Osteocyte (in vitro differentiated cells): ENCODE data around the gene ZBTB25. TPM values are rescaled to one million over a fixed set of nuclear protein-coding genes. Genes with fewer than 3 reads are reported as not detected.
A peak's percentile ranks its signal among the peaks of the same experiment; 100 is the strongest.
"Not testable (repeated sequence)": the region's sequence is repeated elsewhere in the genome, so short reads cannot be mapped to it uniquely, and the experiment has no call there.

Experiments used
- DNase-seq: peaks from one replicate; pipeline ENCODE4 v3.0.0; 2021; ENCODE audit warnings: mixed read lengths; ENCODE audit not compliant: unreplicated experiment; ENCODE audit errors: extremely low spot score
- H3K27ac Mint-ChIP-seq: one replicate; pipeline ENCODE4 v1.8.0; 2021; ENCODE audit warnings: mild to moderate bottlenecking, mixed read lengths; ENCODE audit not compliant: unreplicated experiment
- H3K27me3 Mint-ChIP-seq: one replicate; pipeline ENCODE4 v1.8.0; 2021; ENCODE audit warnings: mixed read lengths; ENCODE audit not compliant: unreplicated experiment
- H3K36me3 Mint-ChIP-seq: one replicate; pipeline ENCODE4 v1.8.0; 2021; ENCODE audit warnings: mixed read lengths; ENCODE audit not compliant: unreplicated experiment
- H3K4me1 Mint-ChIP-seq: one replicate; pipeline ENCODE4 v1.8.0; 2021; ENCODE audit warnings: mixed read lengths; ENCODE audit not compliant: unreplicated experiment
- H3K4me3 Mint-ChIP-seq: one replicate; pipeline ENCODE4 v1.8.0; 2021; ENCODE audit warnings: mild to moderate bottlenecking, moderate library complexity, mixed read lengths; ENCODE audit not compliant: unreplicated experiment
- H3K9me3 Mint-ChIP-seq: one replicate; pipeline ENCODE4 v1.8.0; 2021; ENCODE audit warnings: mixed read lengths; ENCODE audit not compliant: unreplicated experiment
- CTCF ChIP-seq: fragments of 200-600 bp; sonication (generic); IDR thresholded peaks from 2 replicates; pipeline ENCODE4 v1.5.0; 2021; ENCODE audit warnings: antibody characterized with exemption, mild to moderate bottlenecking, moderate library complexity
- total RNA-seq: library from RNA; stranded (reverse); gene quantifications from 2 replicates; pipeline ENCODE4 v1.2.1, GENCODE V29; 2021

Gene ZBTB25
- total RNA-seq, 1 donor from 2014 or later, result 10.9 TPM

- Mint-ChIP-seq H3K36me3 (peaks cover 18% of the 10 kb centered on the region), H3K27me3 (no peaks in the 10 kb centered on the region), H3K9me3 (no peaks in the 10 kb centered on the region), H3K27ac (no peak overlapping the region), H3K4me3 (no peak overlapping the region), H3K4me1 (peaks cover 15% of the 10 kb centered on the region)
- no peak for DNase-seq
- TF ChIP-seq CTCF, result no peak
These were observed 19.1 kb upstream of the ZBTB25 start for GRCh38 chr14:64522591-64523355.

DNA sequence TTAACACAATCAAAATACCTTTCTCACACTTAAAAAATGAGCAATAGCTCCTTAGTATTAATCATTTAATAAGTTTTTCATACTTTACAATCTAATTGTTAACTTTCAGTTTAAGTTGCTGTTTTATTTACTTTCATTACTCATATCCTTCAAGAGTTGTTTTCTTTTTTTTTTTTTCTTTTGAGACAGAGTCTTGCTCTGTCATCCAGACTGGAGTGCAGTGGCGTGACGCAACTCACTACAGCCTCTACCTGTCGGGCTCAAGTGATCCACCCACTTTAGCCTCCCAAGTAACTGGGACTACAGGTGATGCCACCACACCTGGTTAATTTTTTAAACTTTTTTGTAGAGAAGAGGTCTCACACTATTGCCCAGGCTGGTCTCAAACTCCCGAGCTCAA, 17.1 kb upstream of the ZBTB25 start:
- H3K4me1 Mint-ChIP-seq, result peaks cover 19% of the 10 kb centered on the region
- peak overlapping the region; percentile 35 for H3K27ac Mint-ChIP-seq
- no peaks in the 10 kb centered on the region for H3K27me3 Mint-ChIP-seq
- H3K9me3 Mint-ChIP-seq, result no peaks in the 10 kb centered on the region
- DNase-seq, result no peak
- no peak for TF ChIP-seq CTCF
- peaks cover 7% of the 10 kb centered on the region for H3K36me3 Mint-ChIP-seq
- no peak overlapping the region for H3K4me3 Mint-ChIP-seq

DNA sequence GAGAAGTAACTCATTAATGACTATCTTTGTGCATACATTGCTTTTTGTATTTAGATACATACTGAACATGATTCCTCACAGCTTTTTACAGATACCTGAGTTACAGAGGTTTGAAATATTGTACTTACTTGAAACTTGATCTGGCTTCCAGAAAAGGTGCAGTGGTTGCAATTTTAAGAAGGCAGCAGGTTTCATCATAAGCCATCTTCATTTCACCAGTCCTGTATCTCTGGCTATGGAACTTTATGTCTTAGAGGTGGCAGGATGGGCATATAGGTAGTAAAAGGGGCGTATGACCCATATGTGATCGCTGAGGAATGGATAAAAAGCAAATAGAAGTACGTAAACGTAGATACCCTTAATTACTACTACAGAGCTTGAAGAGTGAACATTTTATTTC, 14.6 kb upstream of the ZBTB25 start:
- Mint-ChIP-seq H3K36me3 (peaks cover 2% of the 10 kb centered on the region), H3K27me3 (no peaks in the 10 kb centered on the region), H3K4me3 (no peak overlapping the region), H3K4me1 (peaks cover 31% of the 10 kb centered on the region), H3K27ac (peak overlapping the region; percentile 44), H3K9me3 (no peaks in the 10 kb centered on the region)
- DNase-seq, result no peak
- TF ChIP-seq CTCF, result no peak

DNA sequence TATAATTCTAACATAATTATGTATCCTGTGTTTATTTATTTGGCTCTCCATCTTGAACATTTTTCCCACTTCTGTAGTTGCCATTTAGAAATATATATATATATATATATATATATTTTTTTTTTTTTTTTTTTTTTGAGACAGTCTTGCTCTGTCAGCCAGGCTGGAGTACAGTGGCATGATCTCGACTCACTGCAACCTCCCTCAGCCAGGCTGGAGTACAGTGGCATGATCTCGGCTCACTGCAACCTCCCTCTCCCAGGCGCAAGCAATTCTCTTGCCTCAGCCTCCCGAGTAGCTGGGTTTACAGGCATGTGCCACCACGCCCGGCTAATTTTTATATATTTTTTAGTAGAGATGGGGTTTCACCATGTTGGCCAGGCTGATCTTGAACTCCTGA, 14.0 kb upstream of the ZBTB25 start:
- H3K9me3 Mint-ChIP-seq, H3K27ac Mint-ChIP-seq, H3K27me3 Mint-ChIP-seq, H3K36me3 Mint-ChIP-seq, H3K4me3 Mint-ChIP-seq, DNase-seq: not testable (repeated sequence)
- peaks cover 34% of the 10 kb centered on the region for H3K4me1 Mint-ChIP-seq

- DNase-seq, result no peak
- Mint-ChIP-seq H3K27me3 (no peaks in the 10 kb centered on the region), H3K36me3 (peaks cover 2% of the 10 kb centered on the region), H3K4me1 (peaks cover 38% of the 10 kb centered on the region), H3K27ac (no peak overlapping the region), H3K9me3 (no peaks in the 10 kb centered on the region), H3K4me3 (no peak overlapping the region)
- no peak for TF ChIP-seq CTCF
These were observed 13.3 kb upstream of the ZBTB25 start for GRCh38 chr14:64516969-64517368.
